Type B pancreatic cell (in vitro differentiated cells): ENCODE measurements around the gene PNPO. TPM values are rescaled to one million over a fixed set of nuclear protein-coding genes. Genes with fewer than 3 reads are reported as not detected.

Experiments used
- DNase-seq: peaks from one replicate; pipeline ENCODE4 v3.0.0; 2021; ENCODE audit warnings: mixed read lengths; ENCODE audit not compliant: unreplicated experiment; ENCODE audit errors: extremely low spot score
- H3K27ac Mint-ChIP-seq: 2 replicates; pipeline ENCODE4 v1.8.0; 2021; ENCODE audit warnings: mild to moderate bottlenecking, mixed read lengths
- H3K27me3 Mint-ChIP-seq: 2 replicates; pipeline ENCODE4 v1.8.0; 2021; ENCODE audit warnings: mixed read lengths
- H3K36me3 Mint-ChIP-seq: 2 replicates; pipeline ENCODE4 v1.8.0; 2021; ENCODE audit warnings: mixed read lengths
- H3K4me1 Mint-ChIP-seq: one replicate; pipeline ENCODE4 v1.8.0; 2021; ENCODE audit warnings: mixed read lengths; ENCODE audit not compliant: unreplicated experiment
- H3K4me3 Mint-ChIP-seq: 2 replicates; pipeline ENCODE4 v1.8.0; 2021; ENCODE audit warnings: mild to moderate bottlenecking, mixed read lengths
- H3K9me3 Mint-ChIP-seq: 2 replicates; pipeline ENCODE4 v1.8.0; 2021; ENCODE audit warnings: mixed read lengths
- CTCF ChIP-seq: fragments of 200-600 bp; sonication (generic); conservative IDR thresholded peaks from 2 replicates; pipeline ENCODE4 v1.5.0; 2021; ENCODE audit warnings: antibody characterized with exemption, mild to moderate bottlenecking
- total RNA-seq: library from RNA; stranded (reverse); gene quantifications from 2 replicates; pipeline ENCODE4 v1.2.1, GENCODE V29; 2021; ENCODE audit warnings: low replicate concordance

PNPO gene
- total RNA-seq, 1 donor from 2014 or later, result 12.8 TPM

- Mint-ChIP-seq H3K36me3 (no peaks in the 10 kb centered on the region), H3K27ac (peak overlapping the region; percentile 76), H3K9me3 (no peaks in the 10 kb centered on the region), H3K4me3 (peak overlapping the region; percentile 41), H3K27me3 (no peaks in the 10 kb centered on the region), H3K4me1 (peaks cover 16% of the 10 kb centered on the region)
- no peak for DNase-seq
- peak; percentile 86 for TF ChIP-seq CTCF
Measured at GRCh38 chr17:47946929-47947397, 5.6 kb downstream of the PNPO start.

DNA sequence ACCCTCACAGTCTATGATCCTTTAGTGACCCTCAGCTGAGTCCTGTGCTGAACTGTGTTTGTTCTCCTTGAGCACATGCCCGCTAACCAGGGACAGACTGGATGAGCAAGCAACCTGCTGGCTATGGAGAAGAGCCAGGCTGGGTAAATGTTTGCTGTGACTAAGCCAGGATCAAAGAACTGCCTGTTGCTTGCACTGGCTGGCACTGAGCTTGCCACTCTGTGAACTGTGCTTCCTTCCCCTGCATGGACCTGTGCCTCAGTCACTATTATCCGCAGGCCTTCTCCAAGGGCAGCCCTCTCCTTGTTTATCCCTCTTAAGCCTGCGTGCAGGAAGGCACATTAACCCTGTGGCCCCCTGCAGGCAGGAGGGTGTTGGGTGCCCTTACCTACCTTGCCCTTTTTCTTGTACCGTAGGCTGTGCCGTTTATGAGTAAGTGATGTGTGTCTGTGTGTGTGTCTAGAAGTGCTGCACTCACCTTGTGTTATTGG lies 7.4 kb downstream of the PNPO start:
- DNase-seq, result no peak
- H3K36me3 Mint-ChIP-seq, result no peaks in the 10 kb centered on the region
- no peak for TF ChIP-seq CTCF

DNA sequence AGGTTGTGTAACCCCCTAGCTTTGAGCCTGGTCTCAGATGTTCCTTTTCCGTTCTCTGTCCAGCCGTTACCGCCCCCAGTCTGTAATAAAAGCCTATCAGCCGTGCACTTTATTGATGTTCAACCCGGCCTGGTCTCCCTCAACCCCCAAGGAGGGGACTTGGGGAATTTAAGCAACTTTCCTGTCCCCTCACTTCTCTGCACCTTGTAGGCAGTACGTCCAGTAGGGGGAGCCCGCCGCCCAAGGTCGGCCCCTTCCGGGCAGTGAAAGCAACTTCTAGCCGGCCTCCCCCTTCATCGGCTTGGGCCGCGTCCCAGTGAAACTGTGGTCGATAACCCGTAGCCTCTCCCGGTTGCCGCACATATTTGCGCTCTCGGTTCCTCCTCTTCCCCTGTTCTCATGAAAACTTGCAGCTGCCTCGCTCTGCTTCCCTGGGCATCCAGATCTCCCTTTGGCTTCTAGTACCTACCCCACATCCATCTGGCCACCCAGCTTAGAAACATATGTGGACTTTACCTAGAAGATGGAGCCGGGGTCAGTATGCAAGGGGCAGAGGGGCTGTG lies 7.9 kb downstream of the PNPO start:
- peak; percentile 94 for DNase-seq
- Mint-ChIP-seq H3K4me3 (peak overlapping the region; percentile 77), H3K4me1 (peaks cover 10% of the 10 kb centered on the region)

More for the DNA sequence above, 7.4 kb downstream of the PNPO start:
- H3K27me3 Mint-ChIP-seq, result no peaks in the 10 kb centered on the region
- H3K4me3 Mint-ChIP-seq, result peak overlapping the region; percentile 77
- peaks cover 11% of the 10 kb centered on the region for H3K4me1 Mint-ChIP-seq
- H3K27ac Mint-ChIP-seq, result peak overlapping the region; percentile 71
- H3K9me3 Mint-ChIP-seq, result no peaks in the 10 kb centered on the region

GRCh38 chr17:47949946-47950345 lies 8.6 kb downstream of the PNPO start:
- H3K4me1 Mint-ChIP-seq, result peaks cover 10% of the 10 kb centered on the region
- no peak for TF ChIP-seq CTCF
- no peaks in the 10 kb centered on the region for H3K27me3 Mint-ChIP-seq
- H3K9me3 Mint-ChIP-seq, result no peaks in the 10 kb centered on the region
- no peak overlapping the region for H3K4me3 Mint-ChIP-seq
- no peaks in the 10 kb centered on the region for H3K36me3 Mint-ChIP-seq
- no peak for DNase-seq
- no peak overlapping the region for H3K27ac Mint-ChIP-seq

More for the DNA sequence above, 7.9 kb downstream of the PNPO start:
- Mint-ChIP-seq H3K36me3 (no peaks in the 10 kb centered on the region), H3K27ac (peak overlapping the region; percentile 71), H3K27me3 (no peaks in the 10 kb centered on the region), H3K9me3 (no peaks in the 10 kb centered on the region)
- peak; percentile 96 for TF ChIP-seq CTCF

DNA sequence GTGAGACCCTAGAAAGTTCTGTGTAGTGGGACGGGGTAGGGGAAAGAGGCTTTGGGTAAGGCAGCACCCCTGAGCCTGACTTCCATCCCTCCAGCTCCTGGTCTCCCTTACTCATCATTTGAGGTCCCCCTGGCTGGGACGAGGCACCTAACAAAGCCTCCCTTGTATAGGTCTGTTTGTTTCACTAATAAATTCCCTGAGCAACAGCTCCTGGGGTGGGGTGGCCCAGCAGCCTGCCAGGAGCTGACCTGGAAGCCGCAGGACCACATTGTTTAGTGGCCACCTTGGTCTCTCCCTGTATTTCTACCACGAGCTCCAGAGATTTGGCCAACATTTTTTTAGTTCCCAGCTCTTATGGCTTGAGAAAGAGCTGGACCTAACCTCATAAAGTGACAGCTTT lies 9.1 kb downstream of the PNPO start:
- H3K36me3 Mint-ChIP-seq, result no peaks in the 10 kb centered on the region
- no peak overlapping the region for H3K27ac Mint-ChIP-seq
- H3K4me1 Mint-ChIP-seq, result peaks cover 10% of the 10 kb centered on the region
- H3K9me3 Mint-ChIP-seq, result no peaks in the 10 kb centered on the region
- TF ChIP-seq CTCF, result no peak
- DNase-seq, result no peak
- no peak overlapping the region for H3K4me3 Mint-ChIP-seq
- H3K27me3 Mint-ChIP-seq, result no peaks in the 10 kb centered on the region
